Endothelial cell of umbilical vein (primary cell): ENCODE data around the gene RNF183. TPM values are rescaled to one million over a fixed set of nuclear protein-coding genes. Genes with fewer than 3 reads are reported as not detected.

ENCODE experiments used
- BruUV-seq: library from RNA; stranded (reverse); fragments of 400-500 nt; replicated peaks from 2 replicates; lab custom pipeline; 2021; lab: Mats Ljungman, UMichigan
- CTCF ChIA-PET: fragments of 300-600, 350-600 bp; sonication (Branson Sonifier 250); formaldehyde crosslinking; loops from one replicate; lab custom pipeline; 2021; ENCODE audit warnings: antibody characterized with exemption, inconsistent platforms; lab: Charles Lee
- POLR2A ChIA-PET: fragments of 300-600, 350-600 bp; sonication (Branson Sonifier 250); formaldehyde crosslinking; loops from one replicate; lab custom pipeline; 2021; ENCODE audit warnings: antibody characterized with exemption, inconsistent platforms; lab: Charles Lee
- DNase-seq: peaks from one replicate; pipeline ENCODE4 v3.0.0-alpha.2; 2011; ENCODE audit warnings: low read depth, low spot score
- FAIRE-seq: peaks from 2 replicates; lab custom pipeline; 2011; peaks lifted over from hg19 to GRCh38; lab: Jason Lieb, UNC
- H2AFZ ChIP-seq: 2 replicates; pipeline ENCODE4 v1.6.0; 2012; ENCODE audit warnings: low read depth, low read length, control low read depth, inconsistent platforms
- H3K27ac ChIP-seq: 2 replicates; pipeline ENCODE4 v1.5.1; 2011; ENCODE audit warnings: low read depth, mild to moderate bottlenecking, control low read depth, low read length, moderate library complexity; ENCODE audit not compliant: insufficient read depth
- H3K27me3 ChIP-seq, 2 experiments: 2 replicates each; pipeline versions ENCODE4 v1.6.0 to v1.6.1; 2011; ENCODE audit warnings: low read length in 2 of 2, mixed read lengths in 1 of 2; ENCODE audit not compliant: control insufficient read depth in 2 of 2, insufficient read depth in 2 of 2
- H3K36me3 ChIP-seq, 2 experiments: 2 replicates in 1 of 2; 3 replicates in 1 of 2; pipeline ENCODE4 v1.5.1; 2011; ENCODE audit warnings: low read length in 2 of 2, mild to moderate bottlenecking in 1 of 2, moderate library complexity in 1 of 2; ENCODE audit not compliant: control insufficient read depth in 2 of 2, insufficient read depth in 2 of 2; ENCODE audit errors: extremely low read depth in 1 of 2
- H3K4me1 ChIP-seq: 3 replicates; pipeline ENCODE4 v1.5.1; 2011; ENCODE audit warnings: mild to moderate bottlenecking, low read length; ENCODE audit not compliant: control insufficient read depth, insufficient read depth; ENCODE audit errors: extremely low read depth
- H3K4me2 ChIP-seq: 2 replicates; pipeline ENCODE4 v1.6.1; 2011; ENCODE audit warnings: low read length, control low read depth, mixed read lengths; ENCODE audit not compliant: insufficient read depth
- H3K4me3 ChIP-seq, 3 experiments: fragments of 200-600 bp in 1 of 3; sonication (generic), shearing (Covaris generic) in 1 of 3; replicated peaks in 1 of 3; 2 replicates each; pipeline ENCODE4 v1.5.1; 2011 to 2016; ENCODE audit warnings: control low read depth in 3 of 3, low read length in 3 of 3, mild to moderate bottlenecking in 2 of 3, inconsistent platforms in 1 of 3, low read depth in 1 of 3, moderate library complexity in 1 of 3; ENCODE audit not compliant: insufficient read depth in 1 of 3
- H3K79me2 ChIP-seq: 2 replicates; pipeline ENCODE4 v1.6.0; 2012; ENCODE audit warnings: low read length, inconsistent platforms; ENCODE audit not compliant: control insufficient read depth, insufficient read depth
- H3K9ac ChIP-seq: replicated peaks from 2 replicates; pipeline ENCODE3; 2011; ENCODE audit warnings: low read length, control low read depth; ENCODE audit not compliant: insufficient read depth; ENCODE audit errors: extremely low read depth
- H3K9me1 ChIP-seq: replicated peaks from 3 replicates; pipeline ENCODE4 v1.6.0; 2011; ENCODE audit warnings: mild to moderate bottlenecking, low read length; ENCODE audit not compliant: control insufficient read depth, insufficient read depth; ENCODE audit errors: extremely low read depth
- H3K9me3 ChIP-seq: replicated peaks from 2 replicates; pipeline ENCODE4 v1.5.1; 2012; ENCODE audit warnings: low read length, inconsistent platforms; ENCODE audit not compliant: control insufficient read depth, insufficient read depth
- H4K20me1 ChIP-seq: replicated peaks from 2 replicates; pipeline ENCODE3; 2011; ENCODE audit warnings: mild to moderate bottlenecking, low read length; ENCODE audit not compliant: control insufficient read depth, insufficient read depth; ENCODE audit errors: extremely low read depth
- EZH2 ChIP-seq: IDR thresholded peaks from 2 replicates; pipeline ENCODE4 v1.6.1; 2012; ENCODE audit warnings: borderline replicate concordance, low read depth, mild to moderate bottlenecking, moderate library complexity, low read length, inconsistent platforms; ENCODE audit not compliant: severe bottlenecking
- FOS ChIP-seq: IDR thresholded peaks from 2 replicates; pipeline ENCODE4 v1.6.1; 2011; ENCODE audit warnings: mild to moderate bottlenecking, low read length, moderate library complexity, borderline replicate concordance; ENCODE audit not compliant: insufficient read depth
- MAX ChIP-seq: IDR thresholded peaks from 2 replicates; pipeline ENCODE4 v1.6.1; 2011; ENCODE audit not compliant: insufficient read depth, insufficient read length
- MYC ChIP-seq: IDR thresholded peaks from one replicate; pipeline ENCODE4 v1.6.1; 2011; ENCODE audit warnings: mild to moderate bottlenecking, low read depth, low read length
- dilution Hi-C: fragments of 300-500 bp; cut with MboI; formaldehyde crosslinking; loops from one replicate; pipeline ENCODE4 v1.15.0; 2019; ENCODE audit warnings: low sequenced_read_pairs; ENCODE audit not compliant: extremely low pct_ligation_motif_present
- intact Hi-C: fragments of 100-400 bp; cut with micrococcal nuclease; formaldehyde crosslinking; loops from one replicate; pipeline ENCODE4 v1.10.0; 2022
- polyA plus RNA-seq, 4 experiments: library from polyadenylated mRNA; depleted of rRNA in 3 of 4; stranded (reverse) in 3 of 4; unstranded in 1 of 4; fragments of >200 nt; gene quantifications; 2 replicates each; pipeline versions ENCODE4 v1.2.1 to v1.2.3, GENCODE V29; 2011 to 2012; ENCODE audit warnings: missing spikeins in 1 of 4
- total RNA-seq: library from RNA; stranded (reverse); gene quantifications from 2 replicates; pipeline ENCODE4 v1.2.3, GENCODE V29; 2021

Gene RNF183
- total and polyA plus RNA-seq, 2 donors (not counting 3 experiments of a cell fraction or from before 2014, with no cell fraction given), result not detected

GRCh38 chr9:113349445-113350094 is 46.4 kb upstream of the RNF183 start, which contains the start of gene BSPRY:
Gene BSPRY, plus strand, starts transcription at chr9:113349541. Its CDS starts 39 bp downstream, at chr9:113349580.
- peak within 1 kb of the TSS; percentile 28 for H3K4me2 ChIP-seq
- H3K9me1 ChIP-seq, result no peaks in the 10 kb centered on the region
- no peaks in the 10 kb centered on the region for H3K36me3 ChIP-seq
- H3K4me3 ChIP-seq, result peak within 1 kb of the TSS in 1 of 3 experiments; percentile 3
- H3K27ac ChIP-seq, result no peak within 1 kb of the TSS
- H3K4me1 ChIP-seq, result peaks cover 3% of the 10 kb centered on the region
- ChIA-PET CTCF (interaction anchor here (1.7 to 2.2 kb wide), 2 partner anchors 53 to 56 kb away, joined by 3 to 5 read pairs; no protein-coding TSS in a partner anchor), POLR2A (no interaction called here)
- no peaks in the 10 kb centered on the region for H3K79me2 ChIP-seq
- no peaks in the 10 kb centered on the region for H4K20me1 ChIP-seq
- H3K9ac ChIP-seq, result no peak within 1 kb of the TSS
- peak; percentile 91 for TF ChIP-seq EZH2
- TF ChIP-seq MAX, result no peak
- peaks cover 42 to 52% of the 10 kb centered on the region in 2 experiments for H3K27me3 ChIP-seq
- intact Hi-C loops, result no loop called here
- no peak for FAIRE-seq
- dilution Hi-C loops, result no loop called here
- no peak for DNase-seq
- H3K9me3 ChIP-seq, result no peaks in the 10 kb centered on the region
- BruUV-seq, result no TSS peak
- no peak within 1 kb of the TSS for H2AFZ ChIP-seq

- TF ChIP-seq FOS (no peak), EZH2 (no peak), MAX (no peak), MYC (no peak)
- no peak for DNase-seq
- no peak for FAIRE-seq
- Histone ChIP-seq H3K9me3 (no peaks in the 10 kb centered on the region), H3K9ac (no peak overlapping the region), H3K36me3 (no peaks in the 10 kb centered on the region), H4K20me1 (no peaks in the 10 kb centered on the region), H3K27ac (no peak overlapping the region), H3K79me2 (no peaks in the 10 kb centered on the region), H3K27me3 (peaks cover 41 to 52% of the 10 kb centered on the region in 2 experiments), H3K4me1 (peaks cover 3% of the 10 kb centered on the region), H3K9me1 (no peaks in the 10 kb centered on the region), H3K4me3 (no peak overlapping the region), H2AFZ (no peak overlapping the region), H3K4me2 (no peak overlapping the region)
- BruUV-seq, result no TSS peak
- ChIA-PET POLR2A (no interaction called here), CTCF (interaction anchor here (1.2 to 1.7 kb wide), 2 partner anchors 28 to 52 kb away, joined by 3 to 5 read pairs; partner anchors contain the start of gene HDHD3)
- intact Hi-C loops, result no loop called here
- dilution Hi-C loops, result no loop called here
These were observed 45.9 kb upstream of the RNF183 start for GRCh38 chr9:113349066-113349444.
